Measurements from ENCODE around the gene SLC38A8. TPM values are rescaled to one million over a fixed set of nuclear protein-coding genes. Genes with fewer than 3 reads are reported as not detected.

Gene SLC38A8
- total RNA-seq, 1 experiment from 2014 or later, result not detected

GRCh38 chr16:84020353-84020752, 22.2 kb downstream of the SLC38A8 start:
- ATAC-seq (no peak), DNase-seq (ENCODE audit: low read depth, low spot score) (no peak)
- intact Hi-C loops (cut with micrococcal nuclease; ENCODE audit: unreplicated experiment) (no loop called here), in situ Hi-C loops (cut with HindIII; ENCODE audit: low pct_unique_long_range_greater_than_20kb, low sequenced_read_pairs) (no loop called here)
- Histone ChIP-seq H3K27me3 (ENCODE audit: control insufficient read depth, insufficient read depth, low read length) (no peaks in the 10 kb centered on the region), H3K4me3 (ENCODE audit: low read depth in 2 of 2, low read length in 2 of 2) (no peak overlapping the region), H3K36me3 (ENCODE audit: control insufficient read depth, insufficient read depth, low read length) (no peaks in the 10 kb centered on the region), H3K4me1 (ENCODE audit: control insufficient read depth, insufficient read depth, low read length) (no peaks in the 10 kb centered on the region), H3K9me3 (ENCODE audit: control insufficient read depth, insufficient read depth, low read depth, low read length) (no peaks in the 10 kb centered on the region), H3K27ac (ENCODE audit: low read length) (no peak overlapping the region)
- no TSS peak for BruUV-seq (replicated peaks)
- ChIA-PET POLR2A (no interaction called here), CTCF (no interaction called here)
- no peak for TF ChIP-seq TCF7L2 (IDR thresholded peaks at IDR 0.05; ENCODE audit: low read depth, low read length)
- TF ChIP-seq SIN3A (IDR thresholded peaks at IDR 0.05; ENCODE audit: borderline replicate concordance, insufficient read depth, low read depth, low read length), result no peak
- TF ChIP-seq POLR2AphosphoS5 (IDR thresholded peaks at IDR 0.05; ENCODE audit: low read depth, low read length), result no peak
- no peak for TF ChIP-seq CTCF (IDR thresholded peaks at IDR 0.05)
- TF ChIP-seq REST (IDR thresholded peaks at IDR 0.05; ENCODE audit: insufficient read depth in 1 of 2, low read depth in 2 of 2, low read length in 1 of 2), result no peak

- Histone ChIP-seq H3K4me1 (ENCODE audit: control insufficient read depth, insufficient read depth, low read length) (no peaks in the 10 kb centered on the region), H3K4me3 (ENCODE audit: low read depth in 2 of 2, low read length in 2 of 2) (no peak overlapping the region), H3K27me3 (ENCODE audit: control insufficient read depth, insufficient read depth, low read length) (no peaks in the 10 kb centered on the region), H3K27ac (ENCODE audit: low read length) (no peak overlapping the region), H3K36me3 (ENCODE audit: control insufficient read depth, insufficient read depth, low read length) (no peaks in the 10 kb centered on the region), H3K9me3 (ENCODE audit: control insufficient read depth, insufficient read depth, low read depth, low read length) (no peaks in the 10 kb centered on the region)
- TF ChIP-seq TCF7L2 (IDR thresholded peaks at IDR 0.05; ENCODE audit: low read depth, low read length) (no peak), REST (IDR thresholded peaks at IDR 0.05; ENCODE audit: insufficient read depth in 1 of 2, low read depth in 2 of 2, low read length in 1 of 2) (no peak), POLR2AphosphoS5 (IDR thresholded peaks at IDR 0.05; ENCODE audit: low read depth, low read length) (no peak), SIN3A (IDR thresholded peaks at IDR 0.05; ENCODE audit: borderline replicate concordance, insufficient read depth, low read depth, low read length) (no peak), CTCF (IDR thresholded peaks at IDR 0.05) (no peak)
- intact Hi-C loops (cut with micrococcal nuclease; ENCODE audit: unreplicated experiment), result no loop called here
- DNase-seq (ENCODE audit: low read depth, low spot score) (no peak), ATAC-seq (no peak)
- in situ Hi-C loops (cut with HindIII; ENCODE audit: low pct_unique_long_range_greater_than_20kb, low sequenced_read_pairs), result no loop called here
- no TSS peak for BruUV-seq (replicated peaks)
- ChIA-PET POLR2A (no interaction called here), CTCF (interaction anchor here (0.7 kb wide), 1 partner anchor 17 kb away, joined by 3 read pairs; no protein-coding TSS in a partner anchor)
Observed at GRCh38 chr16:84018710-84019109, 23.9 kb downstream of the SLC38A8 start.

All from Panc1 (cell line).